ENCODE measurements around the gene RNF148. TPM values are rescaled to one million over a fixed set of nuclear protein-coding genes. Genes with fewer than 3 reads are reported as not detected.

RNF148 gene
- total and polyA plus RNA-seq, 2 of the 8 experiments (the other 6 are each of a cell fraction or from before 2014, with no cell fraction given) = 0.27 to 0.45 TPM

DNA sequence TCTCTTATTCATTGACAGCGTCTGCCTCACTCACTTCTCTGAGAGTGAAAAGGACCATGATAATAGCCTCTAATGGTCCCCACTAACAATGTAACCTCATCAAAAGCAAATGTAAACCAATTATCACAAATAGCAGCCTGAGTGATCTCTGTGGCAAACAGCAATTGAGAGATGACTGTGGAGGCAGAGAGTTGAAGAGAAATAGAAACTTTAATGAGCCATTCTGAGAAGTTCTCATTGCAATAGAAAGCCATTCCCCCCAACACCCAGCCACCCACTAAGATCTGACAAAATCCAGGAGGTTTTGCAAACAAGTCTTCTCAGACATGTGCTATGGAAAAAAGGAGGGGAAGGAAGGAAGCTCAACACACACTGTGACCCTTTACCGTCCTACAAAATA lies 44.2 kb upstream of the RNF148 start (continued):
- TF ChIP-seq, protein P1, sequence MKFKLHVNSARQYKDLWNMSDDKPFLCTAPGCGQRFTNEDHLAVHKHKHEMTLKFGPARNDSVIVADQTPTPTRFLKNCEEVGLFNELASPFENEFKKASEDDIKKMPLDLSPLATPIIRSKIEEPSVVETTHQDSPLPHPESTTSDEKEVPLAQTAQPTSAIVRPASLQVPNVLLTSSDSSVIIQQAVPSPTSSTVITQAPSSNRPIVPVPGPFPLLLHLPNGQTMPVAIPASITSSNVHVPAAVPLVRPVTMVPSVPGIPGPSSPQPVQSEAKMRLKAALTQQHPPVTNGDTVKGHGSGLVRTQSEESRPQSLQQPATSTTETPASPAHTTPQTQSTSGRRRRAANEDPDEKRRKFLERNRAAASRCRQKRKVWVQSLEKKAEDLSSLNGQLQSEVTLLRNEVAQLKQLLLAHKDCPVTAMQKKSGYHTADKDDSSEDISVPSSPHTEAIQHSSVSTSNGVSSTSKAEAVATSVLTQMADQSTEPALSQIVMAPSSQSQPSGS (IDR thresholded peaks at IDR 0.05; ENCODE audit: low read length) = no peak
- TF ChIP-seq POLR2AphosphoS5 (IDR thresholded peaks at IDR 0.05; ENCODE audit: low read depth, low read length) (no peak), JUN (IDR thresholded peaks at IDR 0.05; ENCODE audit: low read depth, low read length) (no peak), CBX5 (IDR thresholded peaks at IDR 0.05; ENCODE audit: low read depth, low read length) (no peak), CHD1 (IDR thresholded peaks at IDR 0.05; ENCODE audit: low read depth, low read length) (no peak), EP300 (IDR thresholded peaks at IDR 0.05; ENCODE audit: borderline replicate concordance in 1 of 2, low read depth in 2 of 2, low read length in 2 of 2) (no peak), SIX5 (IDR thresholded peaks at IDR 0.05; ENCODE audit: low read depth, low read length) (no peak), CTBP2 (IDR thresholded peaks at IDR 0.05; ENCODE audit: borderline replicate concordance, insufficient read depth, insufficient read length, low read length) (no peak)
- TF ChIP-seq, protein P2, sequence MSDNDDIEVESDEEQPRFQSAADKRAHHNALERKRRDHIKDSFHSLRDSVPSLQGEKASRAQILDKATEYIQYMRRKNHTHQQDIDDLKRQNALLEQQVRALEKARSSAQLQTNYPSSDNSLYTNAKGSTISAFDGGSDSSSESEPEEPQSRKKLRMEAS (IDR thresholded peaks at IDR 0.05) = no peak

Measured in H1 (cell line).